ENCODE measurements around the gene ARHGEF18. TPM values are rescaled to one million over a fixed set of nuclear protein-coding genes. Genes with fewer than 3 reads are reported as not detected.

ARHGEF18 gene
- 36.7 and 52.3 TPM in 2 replicates for total RNA-seq

GRCh38 chr19:7348587-7349230, at the start of gene ARHGEF18:
Gene ARHGEF18, plus strand, starts transcription at chr19:7348937. Its CDS starts 13,954 bp downstream, at chr19:7362891.

Other genes starting within 250 kb of the ARHGEF18 start
- 10.9 and 30.6 TPM in 2 replicates for gene INSR, start 54.5 kb upstream of the ARHGEF18 start, total RNA-seq
- gene PEX11G, start 140.1 kb downstream of the ARHGEF18 start, total RNA-seq = 4.3 and 7.1 TPM in 2 replicates
- 18.0 and 42.2 TPM in 2 replicates for gene ZNF358, start 167.2 kb downstream of the ARHGEF18 start, total RNA-seq
- gene MCOLN1, start 173.7 kb downstream of the ARHGEF18 start, total RNA-seq = 7.1 and 8.4 TPM in 2 replicates
- 78.7 and 155 TPM in 2 replicates for gene PNPLA6, start 186.8 kb downstream of the ARHGEF18 start, total RNA-seq
- under 0.01 TPM in 1 of 2 replicates, not detected in the other for gene CAMSAP3, start 246.9 kb downstream of the ARHGEF18 start, total RNA-seq